Common myeloid progenitor, CD34-positive (primary cell): ENCODE measurements around the gene PLXNB2.

Source experiments
- CTCF ChIA-PET: fragments of 350-600 bp; sonication (Branson Sonifier 250); formaldehyde crosslinking; loops from one replicate; lab custom pipeline; 2021; ENCODE audit warnings: antibody characterized with exemption; lab: Charles Lee
- POLR2A ChIA-PET: fragments of 350-600 bp; sonication (Branson Sonifier 250); formaldehyde crosslinking; loops from one replicate; lab custom pipeline; 2021; ENCODE audit warnings: antibody characterized with exemption; lab: Charles Lee
- DNase-seq, 3 donors: peaks; one replicate each; pipeline versions ENCODE4 v3.0.0 to v3.0.0-alpha.2; 2013
- H3K27ac ChIP-seq, 2 experiments: 1 replicate in 1 of 2; 2 replicates in 1 of 2; pipeline ENCODE4 v1.7.0; 2013; ENCODE audit warnings: inconsistent platforms in 2 of 2, low read length in 2 of 2, mild to moderate bottlenecking in 2 of 2, low read depth in 1 of 2, moderate library complexity in 1 of 2; ENCODE audit not compliant: severe bottlenecking in 2 of 2, insufficient read depth in 1 of 2, poor library complexity in 1 of 2
- H3K27me3 ChIP-seq, 5 experiments: replicated peaks in 2 of 5; 1 replicate in 3 of 5; 2 replicates in 2 of 5; pipeline versions ENCODE4 v1.6.1 to v1.7.0; 2013; ENCODE audit warnings: low read length in 4 of 5, mild to moderate bottlenecking in 2 of 5, moderate library complexity in 2 of 5, inconsistent platforms in 1 of 5; ENCODE audit not compliant: insufficient read depth in 5 of 5, control insufficient read depth in 4 of 5
- H3K36me3 ChIP-seq, 4 experiments: 1 replicate in 2 of 4; 2 replicates in 2 of 4; pipeline versions ENCODE4 v1.6.1 to v1.7.0; 2013; ENCODE audit warnings: low read length in 3 of 4, control low read depth in 1 of 4, mild to moderate bottlenecking in 1 of 4; ENCODE audit not compliant: control insufficient read depth in 4 of 4, insufficient read depth in 4 of 4
- H3K4me1 ChIP-seq, 4 experiments: 1 replicate in 3 of 4; 2 replicates in 1 of 4; pipeline versions ENCODE4 v1.6.1 to v1.7.1; 2013; ENCODE audit warnings: low read length in 3 of 4, mild to moderate bottlenecking in 3 of 4, control low read depth in 1 of 4, inconsistent platforms in 1 of 4, moderate library complexity in 1 of 4; ENCODE audit not compliant: control insufficient read depth in 4 of 4, insufficient read depth in 4 of 4; ENCODE audit errors: control extremely low read depth in 1 of 4
- H3K4me3 ChIP-seq, 7 experiments: 1 replicate in 4 of 7; 2 replicates in 3 of 7; pipeline versions ENCODE4 v1.5.1 to v1.7.0; 2013; ENCODE audit warnings: mild to moderate bottlenecking in 7 of 7, low read length in 6 of 7, moderate library complexity in 6 of 7, inconsistent platforms in 2 of 7, low read depth in 2 of 7, control low read depth in 1 of 7; ENCODE audit not compliant: insufficient read depth in 4 of 7, control insufficient read depth in 1 of 7; ENCODE audit errors: extremely low read depth in 1 of 7
- H3K9me3 ChIP-seq, 5 experiments: 1 replicate in 4 of 5; 2 replicates in 1 of 5; pipeline versions ENCODE4 v1.6.1 to v1.7.1; 2013; ENCODE audit warnings: low read length in 4 of 5, mild to moderate bottlenecking in 2 of 5, inconsistent platforms in 1 of 5, low read depth in 1 of 5, moderate library complexity in 1 of 5; ENCODE audit not compliant: control insufficient read depth in 4 of 5, insufficient read depth in 2 of 5; ENCODE audit errors: control extremely low read depth in 1 of 5
- WGBS: methylation state at CpG from one replicate; pipeline ENCODE4 v1.1.5; 2013; ENCODE audit not compliant: insufficient coverage; 5-methylcytosine and 5-hydroxymethylcytosine counted together

The PLXNB2 gene

DNA sequence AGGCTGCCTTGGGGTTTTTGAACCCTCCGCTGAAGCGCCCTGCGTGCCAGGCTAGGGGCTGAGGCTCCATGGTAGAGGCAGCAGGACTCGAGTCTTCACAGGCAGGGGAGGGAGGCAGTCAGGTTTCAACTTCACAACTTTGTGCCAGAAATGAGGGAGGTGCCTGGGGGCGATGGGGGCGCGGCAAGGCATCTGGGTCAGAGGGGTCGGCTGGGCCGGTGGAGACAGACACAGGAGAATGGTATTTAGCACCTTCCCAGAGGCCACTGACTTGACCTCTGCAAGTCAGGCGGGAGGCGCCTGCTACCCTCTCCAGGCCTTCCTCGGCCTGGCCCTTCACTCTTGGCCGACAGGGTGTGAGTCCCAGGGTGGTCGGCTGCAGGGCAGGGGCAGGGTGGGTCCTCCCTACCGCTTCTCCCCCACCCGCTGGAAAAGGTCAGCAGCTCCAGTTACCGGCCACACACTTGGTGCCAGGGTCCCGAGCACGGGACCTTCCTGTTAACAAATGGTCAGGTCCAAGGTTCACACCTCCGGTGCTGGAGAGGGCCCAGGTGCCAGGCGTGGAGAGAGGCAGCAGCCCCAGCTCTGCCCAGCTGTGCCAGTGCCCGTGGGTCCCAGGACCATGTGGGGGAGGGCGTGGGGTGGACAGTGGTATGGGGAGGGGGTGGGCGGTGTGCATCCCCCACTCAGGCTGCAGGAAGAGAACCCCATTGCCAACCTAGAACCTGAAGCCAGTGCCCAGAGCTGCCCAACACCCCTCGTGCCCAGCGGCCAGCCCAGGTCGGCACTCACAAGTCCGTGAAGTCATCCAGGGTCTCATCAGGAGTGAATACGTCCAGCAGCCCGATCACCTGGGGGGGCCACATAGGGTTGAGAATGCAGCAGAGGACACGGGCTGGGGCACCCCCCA lies 49.7 kb downstream of the PLXNB2 start:
- H3K27ac ChIP-seq: no peak overlapping the region
- no peaks in the 10 kb centered on the region for H3K27me3 ChIP-seq
- H3K4me3 ChIP-seq: no peak overlapping the region
- POLR2A ChIA-PET: no interaction called here
- no peaks in the 10 kb centered on the region for H3K9me3 ChIP-seq
- no peak for DNase-seq
- CTCF ChIA-PET: no interaction called here
- peaks cover 0 to 46% (median 19%) of the 10 kb centered on the region in 4 experiments for H3K36me3 ChIP-seq
- WGBS: 93% methylated on average over 27 of the region's 31 CpGs
- H3K4me1 ChIP-seq: peaks cover 0 to 19% (median 17%) of the 10 kb centered on the region in 4 experiments

DNA sequence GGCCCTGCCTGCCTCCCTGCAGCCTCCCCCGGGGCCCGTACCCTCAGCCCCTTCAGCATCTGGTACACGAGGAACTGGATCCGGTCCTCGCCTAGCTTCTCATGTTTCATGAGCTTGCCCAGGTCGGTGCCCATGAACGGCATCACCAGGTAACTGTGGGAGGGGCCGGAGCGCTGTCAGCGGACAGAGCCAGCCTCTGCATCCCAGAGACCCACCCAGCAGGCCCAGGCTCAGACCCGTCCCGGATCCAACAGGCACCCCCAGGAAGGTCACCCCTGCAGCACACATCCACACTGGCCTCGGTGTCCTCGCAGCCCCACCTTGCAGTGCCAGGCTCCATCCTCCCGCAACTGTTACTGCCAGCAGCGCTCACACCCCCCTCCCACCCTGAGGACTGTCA lies 50.4 kb downstream of the PLXNB2 start:
- ChIA-PET CTCF (no interaction called here), POLR2A (no interaction called here)
- over 99% methylated on average over 14 of the region's 16 CpGs for WGBS
- Histone ChIP-seq H3K4me1 (peaks cover 0 to 13% (median 11%) of the 10 kb centered on the region in 4 experiments), H3K27ac (no peak overlapping the region), H3K36me3 (peaks cover 0 to 49% (median 19%) of the 10 kb centered on the region in 4 experiments), H3K9me3 (no peaks in the 10 kb centered on the region), H3K4me3 (no peak overlapping the region), H3K27me3 (no peaks in the 10 kb centered on the region)
- DNase-seq: no peak

DNA sequence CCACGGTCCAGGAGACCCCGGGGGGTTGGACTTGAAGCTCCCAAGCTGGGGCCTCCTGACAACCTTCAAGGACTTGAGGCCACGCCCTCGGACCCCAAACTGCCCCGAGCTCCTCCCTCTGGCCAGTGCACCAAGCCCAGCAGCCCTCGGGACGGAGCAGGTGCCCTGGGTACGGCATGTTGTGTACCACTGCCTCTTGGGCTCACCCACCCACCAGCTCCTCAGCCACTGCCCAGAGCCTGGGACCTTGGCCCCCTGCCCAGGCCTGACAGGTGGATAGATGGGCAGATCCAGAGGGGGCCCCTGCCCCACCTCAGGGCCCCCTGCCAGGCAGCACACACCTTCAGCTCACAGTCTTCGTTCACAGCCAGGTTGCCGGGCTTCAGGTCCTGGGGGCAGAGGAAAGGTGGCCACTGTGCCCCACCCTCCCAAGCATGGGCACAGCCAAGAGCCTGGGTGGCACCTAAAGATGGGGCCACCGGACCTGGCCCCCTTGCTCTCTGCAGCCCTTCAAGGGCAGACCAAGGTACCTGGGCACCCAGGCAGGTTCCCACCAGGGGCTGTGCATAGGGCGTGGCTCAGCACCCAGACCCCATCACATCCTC lies 51.1 kb downstream of the PLXNB2 start:
- Histone ChIP-seq H3K4me1 (peaks cover 0 to 17% (median 15%) of the 10 kb centered on the region in 4 experiments), H3K36me3 (peaks cover 0 to 49% (median 19%) of the 10 kb centered on the region in 4 experiments), H3K27me3 (no peaks in the 10 kb centered on the region), H3K9me3 (no peaks in the 10 kb centered on the region), H3K4me3 (no peak overlapping the region), H3K27ac (no peak overlapping the region)
- CTCF ChIA-PET: interaction anchor here (0.9 to 1.2 kb wide), 2 partner anchors 20 to 85 kb away, joined by 3 to 4 read pairs; no protein-coding TSS in a partner anchor
- 94% methylated on average over 9 of the region's 12 CpGs for WGBS
- no peak for DNase-seq
- POLR2A ChIA-PET: no interaction called here

DNA sequence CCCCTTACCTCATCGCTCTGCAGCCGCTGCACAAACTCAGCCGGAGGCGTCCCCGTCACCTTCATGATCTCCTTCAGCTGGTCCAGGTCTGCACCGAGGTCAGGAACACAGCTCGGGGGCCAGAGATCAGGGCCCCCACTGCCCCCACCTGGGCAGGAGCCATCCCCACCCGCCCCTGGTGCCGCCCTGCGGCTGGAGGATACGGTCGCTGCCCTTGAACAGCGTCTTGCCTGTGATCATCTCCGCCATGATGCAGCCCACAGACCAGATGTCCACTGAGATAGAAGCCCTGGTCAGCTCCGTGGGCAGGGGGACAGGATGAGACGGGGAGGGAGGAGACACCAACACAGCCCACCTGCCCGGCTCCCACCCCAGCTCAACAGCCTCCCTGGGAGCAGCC lies 51.8 kb downstream of the PLXNB2 start:
- no peak overlapping the region for H3K27ac ChIP-seq
- 96% methylated on average over 14 of the region's 17 CpGs for WGBS
- no peaks in the 10 kb centered on the region for H3K9me3 ChIP-seq
- peaks cover 0 to 19% (median 18%) of the 10 kb centered on the region in 4 experiments for H3K4me1 ChIP-seq
- CTCF ChIA-PET: interaction anchor here (0.8 to 1.2 kb wide), 4 partner anchors 11 to 86 kb away, joined by 3 to 4 read pairs (median 3); partner anchors contain the start of gene TUBGCP6
- no peak overlapping the region for H3K4me3 ChIP-seq
- peaks cover 0 to 49% (median 19%) of the 10 kb centered on the region in 4 experiments for H3K36me3 ChIP-seq
- H3K27me3 ChIP-seq: no peaks in the 10 kb centered on the region
- POLR2A ChIA-PET: no interaction called here
- no peak for DNase-seq

DNA sequence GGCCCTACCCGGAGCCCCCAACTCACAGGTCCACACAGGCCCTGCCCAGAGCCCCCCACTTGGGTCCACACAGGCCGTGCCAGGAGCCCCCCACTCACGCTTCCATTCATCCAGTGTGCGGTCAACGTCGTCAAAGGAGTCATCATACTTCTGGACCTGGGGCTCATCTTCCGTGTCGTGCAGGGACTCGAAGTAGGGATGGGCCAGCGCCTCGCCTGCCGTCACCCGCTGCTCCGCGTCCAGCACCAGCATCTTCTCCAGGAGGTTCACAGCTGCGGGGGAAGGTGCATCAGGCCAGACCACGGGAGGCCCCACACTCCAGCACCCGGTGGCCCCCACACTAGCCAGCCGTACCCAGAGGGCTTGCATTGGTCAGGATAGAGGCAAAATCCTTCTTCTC lies 52.3 kb downstream of the PLXNB2 start:
- ChIA-PET POLR2A (no interaction called here), CTCF (interaction anchor here (0.8 to 1.2 kb wide), 3 partner anchors 11 to 86 kb away, joined by 3 to 4 read pairs (median 3); partner anchors contain the start of gene TUBGCP6)
- Histone ChIP-seq H3K27ac (no peak overlapping the region), H3K4me3 (no peak overlapping the region), H3K27me3 (no peaks in the 10 kb centered on the region), H3K36me3 (peaks cover 0 to 49% (median 19%) of the 10 kb centered on the region in 4 experiments), H3K9me3 (no peaks in the 10 kb centered on the region), H3K4me1 (peaks cover 0 to 19% (median 18%) of the 10 kb centered on the region in 4 experiments)
- no peak for DNase-seq
- 94% methylated on average over 16 of the region's 19 CpGs for WGBS

DNA sequence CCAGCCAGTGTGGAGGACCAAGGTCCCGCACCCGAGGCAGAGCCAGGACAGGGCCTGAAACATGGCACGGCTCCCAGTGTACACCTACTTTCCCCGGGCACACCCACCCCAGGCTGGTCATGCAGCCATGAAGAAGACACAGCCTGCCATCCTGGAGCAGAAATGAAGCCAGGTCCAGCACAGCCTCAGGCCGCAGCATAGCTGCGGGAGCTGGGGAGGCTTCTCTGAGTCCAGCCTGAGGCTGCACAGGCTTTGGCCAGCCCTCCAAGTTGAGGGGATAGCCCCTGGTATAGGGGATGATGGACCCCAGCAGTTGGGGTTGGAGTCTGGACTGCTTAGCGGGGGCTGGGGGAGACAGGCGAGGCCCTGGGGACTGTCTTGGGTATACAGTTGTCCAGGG lies 53.5 kb downstream of the PLXNB2 start:
- POLR2A ChIA-PET: no interaction called here
- Histone ChIP-seq H3K4me3 (no peak overlapping the region), H3K36me3 (peaks cover 0 to 49% (median 22%) of the 10 kb centered on the region in 4 experiments), H3K27ac (no peak overlapping the region), H3K27me3 (no peaks in the 10 kb centered on the region), H3K4me1 (peaks cover 0 to 29% (median 25%) of the 10 kb centered on the region in 4 experiments), H3K9me3 (no peaks in the 10 kb centered on the region)
- no peak for DNase-seq
- CTCF ChIA-PET: interaction anchor here (0.6 to 1.6 kb wide), 4 partner anchors 53 to 215 kb away, joined by 3 to 8 read pairs (median 3); partner anchors contain the start of gene PLXNB2
- WGBS: 94% methylated on average over 5 of the region's 8 CpGs
